GM13977 (cell line): ENCODE data around the gene NPLOC4.

ENCODE experiments used
- DNase-seq: peaks from one replicate; pipeline ENCODE4 v3.0.0; 2012; ENCODE audit warnings: low spot score
- in situ Hi-C: fragments of 300-500 bp; cut with MboI; formaldehyde crosslinking; loops from one replicate; pipeline ENCODE4 v1.12.0; 2022; ENCODE audit warnings: low sequenced_read_pairs, low pct_unique_long_range_greater_than_20kb, mixed read lengths, inconsistent platforms; ENCODE audit not compliant: unreplicated experiment
- TF ChIP-seq, protein P1 (sequence below): IDR thresholded peaks from 2 replicates; pipeline ENCODE4 v1.5.1; 2012; ENCODE audit warnings: mild to moderate bottlenecking, control low read depth; ENCODE audit not compliant: insufficient read depth; ENCODE audit errors: extremely low read depth, missing control alignments

NPLOC4 gene

DNA sequence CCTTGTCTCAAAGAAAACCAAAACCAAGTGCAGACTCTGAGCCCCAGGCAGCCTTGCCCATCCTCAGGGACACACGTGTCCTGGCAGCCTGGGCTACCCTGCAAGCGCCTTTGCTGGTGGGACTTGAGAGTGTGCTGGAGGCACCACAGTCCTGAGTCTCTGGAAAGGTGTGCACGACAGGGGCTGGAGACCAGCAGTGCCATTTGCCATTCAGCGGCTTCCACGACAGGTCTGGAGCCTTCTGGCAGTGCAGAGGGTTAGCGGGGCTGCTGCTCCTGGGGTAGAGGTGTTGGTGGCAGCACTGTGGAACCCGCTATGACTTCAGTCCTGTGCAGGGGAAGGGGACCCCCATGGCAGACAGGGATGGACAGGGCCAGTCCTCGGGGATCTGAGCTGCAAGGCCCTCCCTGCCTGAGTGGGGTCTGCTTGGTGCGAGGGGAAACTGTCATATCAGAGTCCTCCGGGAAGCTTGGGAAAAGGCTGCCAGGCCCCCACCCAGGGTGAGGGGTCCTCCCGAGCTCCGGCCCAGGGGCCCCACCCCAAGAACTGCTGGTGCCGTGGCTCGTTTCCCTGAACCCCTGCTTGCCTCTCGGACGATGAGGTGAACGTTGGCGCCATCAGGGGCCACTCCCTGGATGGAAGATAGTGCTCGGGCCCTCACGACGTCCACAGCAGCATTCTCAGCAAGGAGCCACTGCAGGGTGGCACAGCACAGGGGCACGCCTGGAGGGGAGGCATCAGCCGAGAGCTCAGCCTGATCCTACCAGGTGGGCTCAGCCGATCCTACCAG lies 91.6 kb downstream of the NPLOC4 start:
- in situ Hi-C loops, result no loop called here

DNA sequence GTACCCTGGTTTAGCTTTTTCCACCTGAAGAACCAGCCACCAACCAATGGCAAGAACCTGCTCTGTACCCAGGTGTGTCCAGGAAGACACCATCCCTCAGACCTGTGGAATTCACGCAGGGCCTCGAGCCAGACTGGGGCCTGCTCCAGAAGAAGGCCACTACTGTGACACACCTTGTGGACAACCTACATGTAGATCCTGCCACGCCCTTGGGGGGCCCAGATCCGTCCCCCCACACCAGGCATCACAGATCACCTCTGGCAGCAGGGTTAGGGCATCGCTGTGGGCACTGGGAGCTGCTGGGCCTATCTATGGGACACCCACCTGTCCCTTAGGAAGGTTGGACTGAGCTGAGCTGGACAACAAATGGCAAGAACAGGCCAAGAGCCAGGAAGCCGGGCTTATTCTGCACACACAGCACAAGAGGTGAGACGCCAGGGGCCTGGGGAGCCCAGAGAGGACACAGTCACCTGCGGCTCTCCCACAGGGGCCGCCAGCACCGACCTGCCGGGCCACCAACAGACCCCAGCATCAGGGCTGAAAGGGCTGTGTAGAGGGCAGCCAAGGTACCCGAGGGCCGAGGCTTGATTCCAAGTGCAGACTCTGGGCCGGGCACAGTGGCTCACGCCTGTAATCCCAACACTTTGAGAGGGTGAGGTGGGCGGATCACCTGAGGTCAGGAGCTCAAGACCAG lies 92.5 kb downstream of the NPLOC4 start:
- in situ Hi-C loops, result no loop called here
- no peak for DNase-seq
- TF ChIP-seq, protein P1, sequence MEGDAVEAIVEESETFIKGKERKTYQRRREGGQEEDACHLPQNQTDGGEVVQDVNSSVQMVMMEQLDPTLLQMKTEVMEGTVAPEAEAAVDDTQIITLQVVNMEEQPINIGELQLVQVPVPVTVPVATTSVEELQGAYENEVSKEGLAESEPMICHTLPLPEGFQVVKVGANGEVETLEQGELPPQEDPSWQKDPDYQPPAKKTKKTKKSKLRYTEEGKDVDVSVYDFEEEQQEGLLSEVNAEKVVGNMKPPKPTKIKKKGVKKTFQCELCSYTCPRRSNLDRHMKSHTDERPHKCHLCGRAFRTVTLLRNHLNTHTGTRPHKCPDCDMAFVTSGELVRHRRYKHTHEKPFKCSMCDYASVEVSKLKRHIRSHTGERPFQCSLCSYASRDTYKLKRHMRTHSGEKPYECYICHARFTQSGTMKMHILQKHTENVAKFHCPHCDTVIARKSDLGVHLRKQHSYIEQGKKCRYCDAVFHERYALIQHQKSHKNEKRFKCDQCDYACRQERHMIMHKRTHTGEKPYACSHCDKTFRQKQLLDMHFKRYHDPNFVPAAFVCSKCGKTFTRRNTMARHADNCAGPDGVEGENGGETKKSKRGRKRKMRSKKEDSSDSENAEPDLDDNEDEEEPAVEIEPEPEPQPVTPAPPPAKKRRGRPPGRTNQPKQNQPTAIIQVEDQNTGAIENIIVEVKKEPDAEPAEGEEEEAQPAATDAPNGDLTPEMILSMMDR, result no peak

More for the DNA sequence above, 91.6 kb downstream of the NPLOC4 start:
- DNase-seq, result no peak
- TF ChIP-seq, protein P1, result no peak

DNA sequence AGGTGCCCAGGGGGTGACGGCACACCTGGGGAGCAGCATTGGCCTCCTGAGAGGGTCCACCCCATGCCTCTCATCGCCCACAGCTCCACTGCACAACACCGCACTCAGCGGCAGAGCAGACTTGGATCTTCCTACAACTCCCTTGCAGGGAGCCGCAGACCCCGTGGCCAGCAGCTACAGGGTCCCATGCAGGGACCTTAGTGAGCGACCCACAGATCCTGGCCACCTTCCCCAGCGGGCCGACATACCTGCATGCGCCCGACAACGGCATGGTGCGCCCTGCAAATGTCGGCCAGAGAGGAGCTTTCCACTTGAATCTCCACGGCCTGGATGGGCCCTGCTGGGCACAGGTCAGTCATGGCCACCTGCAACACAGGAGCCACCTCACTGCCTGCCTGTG lies 93.2 kb downstream of the NPLOC4 start:
- DNase-seq, result no peak
- TF ChIP-seq, protein P1, result no peak
- in situ Hi-C loops, result no loop called here

DNA sequence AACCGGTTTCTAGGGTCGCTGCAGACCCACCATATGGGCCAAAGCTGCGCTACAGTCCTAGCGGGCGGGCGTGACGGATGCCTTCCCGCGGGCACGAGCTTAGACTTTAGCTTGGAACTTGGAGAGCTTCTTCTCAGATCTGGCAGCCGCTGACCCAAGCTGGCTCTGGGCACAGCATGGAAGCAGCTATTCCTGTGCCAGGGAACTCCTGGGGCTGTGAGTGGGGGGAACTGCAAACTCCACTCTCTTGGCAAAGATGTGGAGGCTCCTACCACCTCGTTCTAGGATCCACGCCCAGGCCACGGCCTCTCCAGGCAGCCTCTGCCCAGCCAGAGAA lies 93.6 kb downstream of the NPLOC4 start:
- no peak for DNase-seq
- in situ Hi-C loops, result no loop called here
- TF ChIP-seq, protein P1, result no peak

DNA sequence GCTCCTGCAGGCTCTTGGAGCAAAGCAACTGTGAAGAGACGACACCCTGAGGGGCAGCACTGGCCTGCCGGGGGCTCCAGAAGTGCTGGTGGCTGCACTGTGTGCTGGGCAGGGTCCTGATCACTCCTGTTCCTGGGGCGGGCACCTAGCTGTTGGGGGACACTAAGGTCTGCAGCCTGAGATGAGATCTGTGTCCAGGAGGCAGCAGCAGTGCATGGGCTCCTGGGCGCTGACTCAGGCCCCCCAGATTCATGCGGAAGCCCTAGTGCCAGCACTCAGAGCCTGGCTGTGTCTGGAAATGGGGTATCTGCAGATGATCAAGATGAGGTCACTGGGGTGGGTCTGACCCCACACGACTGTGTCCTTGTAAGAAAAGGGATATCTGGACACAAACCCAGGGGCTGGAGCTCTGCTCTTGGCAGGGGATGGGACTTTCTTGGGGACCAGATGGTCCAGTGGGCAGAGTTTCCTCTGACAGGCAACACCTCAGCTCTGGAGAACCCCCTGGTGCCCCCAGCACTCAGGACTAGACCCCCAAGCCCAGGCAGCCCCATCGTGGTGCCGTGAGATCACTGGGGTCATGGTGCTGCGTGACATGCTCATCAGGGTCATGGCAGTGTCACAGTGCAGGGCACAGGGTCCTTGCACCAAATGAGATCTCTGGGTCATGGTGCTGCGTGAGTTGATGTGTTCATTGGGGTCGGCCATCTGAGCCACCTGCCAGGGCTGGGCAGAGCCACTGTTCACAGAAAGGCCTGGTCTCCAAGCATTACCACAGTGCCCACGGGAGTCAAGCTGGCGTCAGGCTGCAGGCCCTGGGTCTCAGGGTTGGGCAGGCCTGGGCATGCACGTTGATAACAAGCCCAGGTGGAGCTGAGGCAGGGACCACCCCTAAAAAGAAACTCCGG lies 94.2 kb downstream of the NPLOC4 start:
- TF ChIP-seq, protein P1, result no peak
- DNase-seq, result no peak
- in situ Hi-C loops, result no loop called here

DNA sequence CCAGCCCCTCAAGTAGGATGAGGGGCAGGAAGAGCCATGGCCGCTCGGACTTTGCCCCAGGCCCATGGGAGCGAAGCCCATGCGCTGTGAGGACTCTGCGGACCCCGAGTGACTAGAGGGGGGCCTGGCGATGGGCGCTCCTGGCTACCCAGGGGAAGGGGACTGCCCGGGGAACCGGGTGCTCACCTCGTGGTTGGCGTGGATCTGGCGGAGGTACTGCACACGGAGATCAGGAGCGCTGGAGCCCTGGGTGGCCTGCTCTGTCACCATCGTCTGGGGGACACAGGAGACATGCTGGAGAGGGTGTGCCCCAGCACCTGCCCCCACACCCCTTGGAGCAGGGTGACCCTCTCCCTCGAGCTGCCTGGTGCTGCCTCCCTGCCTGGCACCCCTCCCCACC lies 95.8 kb downstream of the NPLOC4 start:
- in situ Hi-C loops, result no loop called here
- TF ChIP-seq, protein P1, result no peak
- DNase-seq, result no peak
